HG02938 (cell line): ENCODE measurements around the gene RASSF1.

Source experiments
- ATAC-seq: cut with Tn5 transposase; IDR thresholded peaks from one replicate; pipeline ENCODE4 v1.9.1; 2021; ENCODE audit warnings: mild to moderate bottlenecking, moderate library complexity; ENCODE audit not compliant: unreplicated experiment

Gene RASSF1

DNA sequence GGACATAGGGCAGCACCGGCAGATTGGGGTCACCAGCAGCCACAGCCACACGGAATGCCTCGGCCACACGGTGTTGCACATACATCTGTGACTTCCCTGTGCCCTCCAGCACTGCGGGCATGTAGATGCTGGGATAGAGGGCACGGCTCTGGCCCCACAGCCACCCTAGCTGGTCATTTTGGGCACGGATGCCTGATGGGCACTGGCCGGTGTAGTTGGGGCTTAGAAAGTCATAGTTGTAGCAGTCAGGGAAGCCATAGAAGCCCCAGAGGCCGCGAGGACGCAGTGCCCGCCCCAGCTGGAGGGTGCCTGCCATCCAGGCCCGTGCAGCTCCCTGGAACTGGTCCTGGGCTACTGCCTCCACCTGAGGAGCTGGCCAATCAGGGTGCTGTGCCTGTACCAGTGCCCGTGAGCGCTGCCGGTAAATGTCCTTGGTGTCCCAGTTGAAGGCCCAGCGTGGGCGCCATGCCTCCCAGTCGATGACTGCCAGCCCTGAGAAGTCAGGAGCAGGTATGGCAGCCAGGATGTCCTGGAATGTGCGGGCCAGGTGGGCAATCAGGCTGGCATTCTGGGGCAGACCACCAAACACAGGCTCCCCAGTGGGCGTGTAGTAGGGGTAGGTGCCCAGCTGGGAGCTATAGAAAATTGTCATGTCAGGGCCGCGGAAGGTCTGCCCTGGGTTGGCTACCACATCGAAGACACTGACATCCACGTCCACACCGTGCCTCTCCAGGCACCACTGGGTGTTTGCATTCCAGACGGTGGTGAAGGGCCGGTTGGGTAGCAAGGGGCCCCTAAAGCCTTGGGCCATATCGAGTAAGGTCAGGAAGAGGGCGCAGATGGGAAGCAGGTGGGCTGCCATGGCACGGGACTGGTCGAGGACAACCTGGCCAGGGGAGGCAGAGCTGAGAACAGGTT, 38.3 kb downstream of the RASSF1 start:
- ATAC-seq = no peak

DNA sequence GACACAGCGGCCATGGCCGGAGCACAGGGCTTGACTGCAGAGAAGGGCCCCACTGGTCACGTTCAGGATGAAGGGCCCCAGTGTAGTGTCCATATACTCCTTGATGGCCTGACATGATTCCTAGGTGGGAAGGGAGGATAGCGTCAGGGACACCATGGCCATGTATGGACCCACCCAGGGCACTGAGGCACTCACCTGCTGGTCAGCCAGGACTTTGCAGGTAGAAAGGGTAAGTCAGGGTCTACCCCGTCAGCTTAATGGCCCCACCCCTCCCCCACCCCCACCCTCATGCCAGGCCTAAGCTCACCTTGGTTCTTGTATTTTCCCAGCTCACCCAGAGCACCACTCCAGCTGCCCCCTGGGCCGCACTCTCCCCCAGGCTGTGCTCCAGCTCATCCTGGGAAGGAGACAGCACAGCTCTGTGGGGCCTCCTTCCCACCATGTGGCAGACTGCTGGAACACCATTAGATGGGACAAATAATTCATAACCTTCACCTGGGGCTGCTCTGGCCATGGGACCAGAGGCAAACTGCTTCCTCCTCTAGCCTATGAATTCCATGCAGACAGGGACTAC, 39.9 kb downstream of the RASSF1 start:
- ATAC-seq = no peak

DNA sequence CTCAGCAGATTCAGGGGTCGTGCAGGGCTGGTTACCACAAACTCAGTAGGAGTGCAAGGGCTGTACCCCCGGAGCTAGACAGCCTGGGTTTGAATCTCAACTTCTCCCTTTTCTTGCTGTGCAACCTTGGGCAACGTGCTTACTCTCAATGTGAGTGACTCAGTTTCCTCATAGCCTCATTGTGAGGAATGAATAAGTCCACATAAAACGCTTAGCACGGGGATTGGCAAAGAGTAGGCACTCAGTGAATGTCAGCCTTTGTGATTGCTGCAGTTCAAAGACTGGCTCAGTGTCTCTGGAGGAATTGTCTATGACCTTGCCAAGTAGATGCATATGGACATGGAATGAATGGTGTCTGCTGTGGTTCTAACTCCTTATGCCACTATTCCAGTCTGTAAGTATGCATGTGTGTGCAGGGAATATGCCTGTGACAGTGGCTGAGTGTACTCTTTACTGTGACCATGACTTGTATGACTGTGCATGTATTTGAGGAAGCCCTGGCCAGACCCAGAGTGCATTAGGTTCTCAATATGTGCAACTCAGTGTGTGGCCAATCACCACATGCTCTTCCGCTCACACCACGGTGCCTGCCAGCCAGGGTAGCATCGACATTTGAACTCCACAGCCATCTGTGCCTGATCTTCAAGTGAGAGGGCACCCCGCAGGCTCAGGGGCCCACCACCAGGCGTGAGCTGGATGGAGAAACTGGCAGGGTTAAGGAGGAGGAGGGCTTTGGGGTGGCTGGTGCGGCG, 40.5 kb downstream of the RASSF1 start:
- no peak for ATAC-seq

DNA sequence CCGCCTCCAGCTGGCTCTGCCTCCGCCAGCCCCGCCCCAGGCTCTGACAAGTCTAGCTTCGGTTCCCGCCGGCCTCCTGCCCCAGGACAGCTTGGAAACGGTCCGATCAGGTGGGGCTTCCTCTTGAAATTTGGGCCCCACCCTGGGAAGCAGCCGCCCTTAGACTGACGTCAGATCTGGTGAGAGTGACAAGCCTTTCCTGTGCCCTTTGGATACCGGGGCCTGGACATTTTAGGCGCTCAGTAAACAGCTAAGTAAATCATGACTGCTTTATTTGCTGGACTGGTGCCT, 41.1 kb downstream of the RASSF1 start:
- no peak for ATAC-seq

DNA sequence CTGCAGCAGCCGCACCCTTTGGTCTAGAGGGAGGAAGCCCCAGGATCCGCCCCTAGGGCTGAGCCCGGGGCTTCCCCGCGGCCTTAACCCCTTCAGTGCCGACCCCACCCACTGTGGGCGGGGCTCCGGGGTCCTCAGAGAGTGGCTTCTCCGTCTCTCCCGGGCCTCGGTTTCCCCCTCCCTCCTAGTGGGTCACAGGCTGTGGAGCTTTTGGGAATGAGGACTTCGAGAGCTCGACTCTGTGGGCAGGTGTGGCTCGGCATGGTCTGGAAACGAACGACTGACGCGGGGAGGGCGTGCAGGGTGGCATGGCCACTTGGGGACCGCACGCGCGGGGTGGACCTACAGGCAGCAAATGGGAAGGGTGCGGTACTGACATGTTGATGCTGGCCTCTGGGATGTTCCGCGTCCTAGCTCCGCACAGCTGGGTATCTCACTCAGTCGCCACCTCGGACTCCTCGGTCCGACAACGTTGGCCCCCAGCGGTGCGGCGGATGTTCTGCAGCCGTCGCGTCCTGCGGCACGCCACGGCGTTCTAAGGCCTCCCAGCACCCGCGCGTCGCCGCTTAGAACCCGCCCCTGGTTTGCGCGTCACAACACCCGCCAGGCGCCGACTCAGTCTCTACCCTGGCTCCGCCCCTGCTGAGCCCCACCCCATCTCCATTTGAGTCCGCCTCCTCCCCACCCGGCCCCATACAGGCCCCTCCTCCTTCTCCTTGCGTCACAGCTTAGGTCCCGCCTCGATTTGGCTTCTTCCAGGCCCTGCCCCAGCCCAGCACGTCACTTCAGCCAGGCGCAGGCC, 41.6 kb downstream of the RASSF1 start, which contains the start of the genes HYAL3 and NAA80:
Gene HYAL3, minus strand, starts transcription at position 570 of the 802 bp plus-strand sequence. CDS start 3,803 bp downstream, outside the sequence.
Gene NAA80, minus strand, starts transcription at position 570 of the 802 bp plus-strand sequence. CDS start 1,942 bp downstream, outside the sequence.
- ATAC-seq = peak; percentile 84

DNA sequence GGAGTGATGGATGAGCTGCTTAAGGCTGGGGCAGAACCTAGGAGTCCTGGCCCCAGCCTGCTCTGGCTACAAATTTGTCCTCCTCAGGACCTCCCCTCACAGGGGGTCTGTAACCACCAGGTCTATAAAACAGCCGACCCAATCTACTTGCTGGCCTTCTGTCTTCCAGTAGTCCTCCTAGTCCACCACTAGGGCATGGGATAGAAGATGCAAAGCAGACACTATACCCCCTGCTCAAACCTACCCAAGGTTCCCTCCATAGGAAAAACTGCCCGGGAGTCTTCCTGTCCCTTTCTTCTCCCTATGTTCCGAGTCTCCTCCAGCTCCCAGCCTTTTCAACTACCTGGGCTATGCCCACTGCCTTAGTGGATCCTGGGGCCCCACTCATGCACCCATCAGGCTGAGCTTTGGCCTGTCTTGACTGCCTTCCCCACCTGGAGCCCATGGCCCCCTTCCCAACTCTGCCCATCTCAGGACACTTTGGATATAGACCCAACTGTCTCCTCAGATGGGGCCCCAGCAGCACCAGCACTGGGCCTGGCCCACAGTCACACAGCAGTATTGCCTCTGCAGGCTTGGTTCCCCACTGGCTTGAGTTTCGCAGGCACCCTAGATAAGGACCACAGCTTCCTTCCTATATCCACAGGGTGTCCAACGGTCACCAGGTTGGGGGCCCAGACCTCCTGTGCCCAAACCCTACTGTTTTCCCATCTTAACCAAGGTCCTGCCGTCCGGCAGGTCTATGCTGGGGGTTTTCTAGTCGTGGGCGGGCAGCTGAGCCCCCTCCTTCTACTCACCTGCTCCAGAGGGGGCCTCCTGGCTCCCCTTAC, 42.5 kb downstream of the RASSF1 start:
- no peak for ATAC-seq

DNA sequence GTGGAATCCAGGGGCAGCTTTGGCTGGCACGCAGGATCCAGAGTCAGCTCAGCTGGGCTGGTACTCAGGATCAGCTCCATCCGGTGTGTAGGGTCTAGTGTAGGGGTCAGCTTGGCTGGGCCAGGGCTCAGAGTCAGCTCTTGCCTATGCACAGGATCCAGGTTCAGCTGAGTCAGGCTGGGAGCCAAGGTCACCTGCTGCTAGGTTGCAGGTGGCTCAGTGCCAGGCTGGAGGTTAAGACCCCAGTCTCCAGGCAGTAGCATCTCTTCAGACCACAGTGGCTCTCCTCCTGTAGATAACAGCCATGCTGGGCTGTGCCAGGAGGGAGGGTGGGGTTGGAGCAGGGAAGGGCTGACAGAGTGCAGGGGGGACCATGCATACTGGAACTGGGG, 43.3 kb downstream of the RASSF1 start:
- ATAC-seq = no peak

DNA sequence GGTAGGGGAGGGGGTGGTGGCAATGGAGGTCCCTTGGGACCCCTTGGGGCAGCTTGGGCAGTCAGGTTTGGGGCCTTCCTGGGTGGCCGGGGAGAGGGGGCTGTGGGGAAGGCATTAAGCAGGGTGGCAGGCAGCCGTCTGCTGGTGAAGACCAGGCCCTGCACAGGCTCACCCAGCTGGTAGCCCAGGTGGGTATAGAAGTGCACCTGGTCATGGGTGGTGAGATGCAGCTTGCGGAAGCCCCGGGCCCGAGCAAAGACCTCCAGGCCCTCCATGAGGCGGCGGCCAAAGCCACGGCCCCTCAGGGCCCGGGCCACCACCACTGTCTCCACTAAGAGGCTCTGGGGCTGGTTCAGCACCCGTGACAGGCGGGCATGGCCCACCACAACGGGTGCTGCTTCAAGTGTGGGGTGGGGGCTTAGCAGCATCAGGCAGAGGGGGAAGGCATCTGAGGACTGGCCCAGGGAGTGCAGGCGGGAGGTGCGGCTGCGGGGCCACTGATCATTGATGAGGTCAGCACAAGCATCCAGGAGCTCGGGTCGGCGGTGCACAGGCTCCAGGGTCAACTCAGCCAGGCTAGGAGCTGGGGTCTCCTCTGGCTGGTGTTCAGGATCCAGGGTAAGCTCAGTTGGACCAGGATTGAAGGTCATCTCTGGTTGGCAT, 43.8 kb downstream of the RASSF1 start:
- ATAC-seq = no peak

DNA sequence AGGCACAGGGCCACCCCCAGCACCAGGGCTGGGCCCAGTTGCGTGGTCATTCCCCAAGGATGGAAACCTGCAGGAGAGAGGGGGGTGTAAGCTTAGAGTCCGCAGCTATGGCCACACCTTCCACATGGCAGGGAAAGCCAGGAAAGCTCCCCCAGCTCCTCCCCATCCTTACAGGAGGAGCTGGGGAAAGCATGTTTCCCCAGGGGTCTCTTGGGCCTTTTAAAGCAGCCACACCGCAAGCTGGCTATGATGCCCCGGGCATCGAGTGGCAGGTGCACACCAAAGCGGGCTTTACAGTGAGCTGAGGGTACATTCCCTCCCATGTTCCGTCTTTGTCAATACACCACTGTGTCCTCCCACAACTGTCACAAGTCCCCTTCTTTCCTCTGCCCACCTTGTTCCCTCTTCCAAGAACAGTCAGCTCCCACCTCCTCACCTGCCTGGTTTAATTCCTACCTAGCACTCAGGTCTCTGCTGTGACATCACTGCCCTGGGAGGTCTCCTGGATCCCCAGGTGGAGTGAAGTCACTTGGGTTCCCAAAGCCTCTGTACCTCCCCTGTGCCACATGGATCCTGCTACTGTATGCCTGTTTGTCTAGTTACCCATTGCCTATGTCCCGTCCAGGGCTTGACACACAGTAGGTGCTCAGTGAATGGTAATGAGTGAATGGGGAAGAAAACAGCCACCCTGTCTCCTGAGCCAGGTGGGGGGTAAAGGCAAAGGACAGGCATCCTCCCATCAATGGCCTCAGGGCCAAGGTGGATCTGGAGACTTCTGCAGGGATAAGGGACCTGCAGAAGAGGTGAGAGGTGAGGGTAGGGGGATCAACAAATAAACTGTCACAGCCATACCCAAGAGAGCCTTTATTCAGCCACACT, 44.8 kb downstream of the RASSF1 start:
- no peak for ATAC-seq

DNA sequence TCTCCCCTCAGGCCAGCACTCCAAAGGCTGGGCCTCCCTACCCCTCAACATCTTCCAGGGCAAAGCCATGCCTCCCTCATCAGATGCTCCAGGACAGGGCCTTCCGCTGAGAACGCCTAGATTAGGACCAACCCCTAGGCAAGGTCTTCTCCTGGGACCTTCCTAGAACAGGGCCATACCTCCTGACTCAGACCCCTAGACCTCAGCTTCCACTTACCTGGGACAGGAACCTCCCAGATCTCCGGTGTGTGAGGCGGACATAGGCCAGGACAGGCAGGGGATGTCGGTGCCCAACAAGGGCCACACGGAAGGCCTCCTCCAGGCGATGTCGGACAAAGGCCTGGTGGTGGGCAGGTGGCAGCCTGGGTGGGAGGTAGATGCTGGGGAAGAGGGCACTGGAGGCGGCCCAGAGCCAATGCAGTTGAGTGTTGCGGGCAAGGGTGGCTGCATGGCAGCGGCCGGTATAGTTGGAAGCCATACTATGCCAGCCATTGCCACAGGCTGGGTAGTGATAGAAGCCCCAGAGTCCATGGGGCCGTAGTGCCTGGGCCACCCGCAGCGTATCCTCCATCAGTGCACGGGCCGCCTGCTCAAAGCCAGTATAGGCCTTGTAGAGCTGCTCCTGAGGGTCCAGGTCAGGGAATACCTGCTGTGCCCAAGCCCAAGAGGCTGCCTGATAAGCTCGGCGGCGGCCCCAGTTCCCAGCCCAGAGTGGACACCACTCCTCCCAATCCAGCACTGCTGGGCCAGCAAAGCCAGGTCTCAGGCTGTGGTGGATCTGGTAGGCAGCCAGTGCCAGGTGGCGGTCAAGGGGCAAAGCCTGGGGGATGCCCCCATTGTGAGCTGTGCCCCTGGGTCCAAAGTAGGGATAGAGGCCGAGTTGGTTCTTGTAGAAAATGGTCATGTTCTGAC, 45.9 kb downstream of the RASSF1 start:
- ATAC-seq = no peak

DNA sequence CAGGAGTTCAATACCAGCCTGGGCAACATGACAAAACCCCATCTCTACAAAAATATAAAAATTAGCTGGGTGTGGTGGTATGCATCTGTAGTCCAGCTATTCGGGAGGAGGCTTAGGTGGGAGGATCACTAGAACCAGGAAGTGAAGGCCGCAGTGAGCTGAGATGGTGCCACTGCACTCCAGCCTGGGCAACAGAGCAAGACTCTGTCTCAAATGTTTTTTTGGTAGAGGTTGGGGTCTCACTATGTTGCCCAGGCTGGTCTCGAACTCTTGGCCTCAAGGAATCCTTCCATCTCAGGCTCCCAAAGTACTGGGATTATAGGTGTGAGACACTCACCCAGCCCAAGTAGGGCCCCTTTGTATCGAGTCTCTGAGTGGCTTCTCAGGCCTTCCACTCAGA, 46.5 kb downstream of the RASSF1 start:
- no peak for ATAC-seq

DNA sequence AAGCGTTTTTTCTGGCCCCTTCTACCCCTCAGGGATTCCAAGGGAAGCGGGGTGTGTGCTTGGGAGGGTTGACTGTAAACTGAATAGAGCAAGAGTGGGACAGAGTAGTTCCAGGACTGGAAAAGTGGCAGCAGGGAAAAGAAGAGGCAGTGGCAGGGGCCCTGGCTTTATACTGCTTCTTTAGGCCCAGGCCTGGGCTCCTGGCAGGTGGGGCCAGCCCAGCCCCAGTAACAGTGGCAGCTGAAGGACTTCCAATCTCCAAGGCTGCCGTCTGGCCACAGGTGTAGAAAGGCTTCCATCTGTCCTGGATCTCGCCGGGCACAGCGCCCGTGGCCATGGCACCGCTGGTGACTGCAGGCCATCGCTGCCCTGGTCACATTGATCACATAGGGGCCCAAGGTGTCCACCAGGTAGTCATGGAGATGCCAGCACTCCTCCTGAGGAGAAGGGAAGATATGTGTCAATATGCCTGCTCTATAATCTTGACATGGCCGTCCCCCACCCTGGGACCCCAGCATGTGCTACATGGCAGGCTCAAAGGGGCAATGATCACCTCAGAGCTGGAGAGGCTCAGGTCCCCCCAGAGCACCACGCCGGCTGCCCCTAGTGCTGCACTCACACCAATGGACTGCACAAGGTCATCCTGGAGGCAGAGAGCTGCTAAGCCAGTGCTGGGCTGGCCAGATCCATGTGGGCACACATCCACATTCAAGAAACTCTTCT, 47.4 kb downstream of the RASSF1 start:
- no peak for ATAC-seq

DNA sequence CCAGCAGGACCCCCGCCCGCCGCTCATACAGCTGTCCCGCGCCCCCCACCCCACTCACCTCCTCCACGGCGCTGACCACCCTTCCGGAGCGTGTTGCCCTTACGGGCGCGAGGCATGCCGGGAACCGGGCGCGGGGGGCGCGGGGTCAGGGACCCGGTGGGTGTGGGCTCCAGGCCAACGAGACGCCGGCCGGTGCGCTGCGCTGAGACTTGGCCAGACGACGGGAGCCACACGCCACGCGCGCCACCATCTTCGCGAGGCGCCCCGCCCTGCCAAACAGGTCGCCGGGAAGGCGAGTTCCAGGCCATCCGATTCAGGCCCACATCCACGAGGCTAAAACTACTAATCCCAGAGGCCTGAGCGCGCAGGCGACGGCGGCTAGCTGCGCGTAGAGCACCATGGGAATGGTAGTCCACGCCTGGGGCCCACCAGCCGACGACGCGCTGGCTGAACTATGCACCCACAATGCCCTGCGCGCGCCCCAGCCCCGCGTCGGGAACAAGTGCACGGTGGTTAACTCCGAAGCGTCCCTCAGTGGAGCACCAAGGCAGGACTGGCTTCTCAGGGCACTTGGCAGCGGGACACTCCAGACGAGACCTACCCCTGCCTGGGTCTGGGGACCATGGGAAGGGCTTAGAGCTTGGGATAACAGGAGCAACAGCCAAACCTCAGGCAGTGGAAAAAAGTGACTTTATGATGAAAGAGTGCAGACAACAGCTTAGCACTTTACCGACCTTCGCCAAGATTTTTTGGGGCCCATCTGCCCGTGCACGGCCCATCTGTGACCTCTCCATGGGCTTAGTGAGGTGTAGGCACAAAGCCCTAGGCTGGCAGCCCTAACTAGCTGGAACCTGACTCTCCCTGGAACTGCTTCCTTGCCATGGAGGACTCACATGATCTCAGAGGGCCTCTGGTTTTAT, 48.2 kb downstream of the RASSF1 start, which contains the start of gene IFRD2:
Gene IFRD2, minus strand, starts transcription at position 271 of the 920 bp plus-strand sequence. Its CDS starts 155 bp downstream, at position 116.
- ATAC-seq = peak; percentile 93

DNA sequence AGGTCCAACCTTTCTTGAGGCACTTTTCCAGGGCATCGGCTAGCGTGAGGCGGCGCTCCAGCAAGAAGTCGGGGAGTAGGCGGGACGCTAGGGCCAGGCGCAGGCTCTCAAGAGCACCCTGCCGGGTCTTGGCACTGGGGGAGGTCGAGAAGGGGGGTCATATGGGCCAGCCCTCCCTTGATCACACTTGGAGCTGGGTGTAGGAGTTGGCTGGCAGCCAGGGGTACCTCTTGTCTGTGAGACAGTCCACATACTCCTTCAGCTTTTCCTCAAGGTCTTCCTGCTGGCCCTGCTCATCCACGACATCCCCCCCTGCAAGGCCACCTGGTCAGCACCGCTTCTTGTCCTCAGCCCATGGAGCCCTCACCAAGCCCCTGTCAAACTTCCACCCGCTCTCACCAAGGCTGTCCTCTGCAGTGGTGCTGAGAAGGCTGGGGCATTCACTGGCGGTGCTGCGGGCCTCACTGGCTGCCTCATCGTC, 50.4 kb downstream of the RASSF1 start:
- no peak for ATAC-seq

DNA sequence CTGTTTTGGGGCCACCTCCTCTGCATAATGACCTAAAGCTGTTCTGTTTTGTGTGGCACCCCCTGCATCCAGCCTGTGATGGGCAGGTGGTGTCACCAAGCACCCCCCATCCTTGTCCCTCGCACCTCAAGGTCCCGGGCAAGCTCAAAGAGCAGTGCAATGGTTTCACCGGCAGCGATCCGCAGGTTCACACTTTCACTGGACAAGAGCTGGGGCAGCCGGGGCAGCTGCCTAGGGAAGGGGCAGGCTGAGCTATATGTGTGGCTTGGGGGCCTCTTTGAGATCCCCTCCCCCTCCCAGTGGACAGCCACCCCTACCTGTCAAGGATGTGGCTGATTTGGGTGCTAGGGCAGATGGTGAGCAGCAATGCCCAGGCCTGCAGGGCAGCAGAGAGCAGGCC, 51.5 kb downstream of the RASSF1 start:
- no peak for ATAC-seq
